GM19324 (cell line): ENCODE data around the gene P2RX3.
"Not testable (repeated sequence)": the region's sequence is repeated elsewhere in the genome, so short reads cannot be mapped to it uniquely, and the experiment has no call there.

Source experiments
- ATAC-seq: cut with Tn5 transposase; IDR thresholded peaks from one replicate; pipeline ENCODE4 v1.9.1; 2021; ENCODE audit warnings: mild to moderate bottlenecking, moderate library complexity; ENCODE audit not compliant: unreplicated experiment, low FRiP score

The P2RX3 gene

DNA sequence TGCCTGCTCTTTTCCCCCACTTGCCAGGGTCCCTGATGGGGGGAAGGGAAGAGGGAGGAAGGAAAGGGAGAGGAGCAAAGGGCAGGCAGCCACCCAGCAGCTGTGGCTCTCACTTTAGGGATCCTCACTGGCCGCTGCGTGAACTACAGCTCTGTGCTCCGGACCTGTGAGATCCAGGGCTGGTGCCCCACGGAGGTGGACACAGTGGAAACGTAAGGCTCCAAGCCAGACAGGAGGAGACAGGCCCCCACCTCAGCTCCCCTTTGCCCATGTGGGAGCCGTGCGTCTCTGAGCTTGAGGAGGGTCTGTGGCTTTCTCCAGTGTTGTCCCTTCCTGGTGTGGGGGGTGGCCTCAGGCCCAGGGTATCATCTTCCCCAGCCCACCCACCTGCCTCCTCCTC is 9.9 kb downstream of the P2RX3 start:
- no peak for ATAC-seq

DNA sequence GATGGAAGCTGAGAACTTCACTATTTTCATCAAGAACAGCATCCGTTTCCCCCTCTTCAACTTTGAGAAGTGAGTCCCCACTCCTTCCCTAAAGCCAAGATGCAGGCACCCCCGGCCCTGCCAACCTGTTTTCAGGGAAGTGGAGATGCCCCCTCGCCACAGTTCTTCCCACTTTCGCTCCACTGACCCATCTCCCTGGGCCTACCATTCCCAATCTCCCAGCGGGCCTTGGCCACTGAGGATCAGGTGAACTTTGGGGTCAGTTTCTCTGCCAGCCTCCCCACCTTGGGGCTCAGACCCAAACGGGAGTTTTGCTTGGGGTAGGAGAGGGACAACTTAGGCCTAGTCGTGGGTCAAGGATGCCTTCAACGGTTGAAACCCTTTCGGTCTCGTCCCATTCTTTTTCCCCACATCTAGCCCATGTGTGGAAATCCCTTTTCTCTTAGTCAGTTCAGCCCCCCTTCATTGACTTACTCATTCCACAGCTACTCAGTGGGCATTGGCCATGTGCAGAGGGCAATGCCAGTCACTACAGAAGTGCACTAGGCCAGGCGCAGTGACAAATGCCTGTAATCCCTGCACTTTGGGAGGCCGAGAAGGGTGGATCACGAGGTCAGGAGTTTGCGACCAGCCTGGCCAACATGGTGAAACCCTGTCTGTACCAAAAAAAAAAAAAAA is 10.6 kb downstream of the P2RX3 start:
- no peak for ATAC-seq

DNA sequence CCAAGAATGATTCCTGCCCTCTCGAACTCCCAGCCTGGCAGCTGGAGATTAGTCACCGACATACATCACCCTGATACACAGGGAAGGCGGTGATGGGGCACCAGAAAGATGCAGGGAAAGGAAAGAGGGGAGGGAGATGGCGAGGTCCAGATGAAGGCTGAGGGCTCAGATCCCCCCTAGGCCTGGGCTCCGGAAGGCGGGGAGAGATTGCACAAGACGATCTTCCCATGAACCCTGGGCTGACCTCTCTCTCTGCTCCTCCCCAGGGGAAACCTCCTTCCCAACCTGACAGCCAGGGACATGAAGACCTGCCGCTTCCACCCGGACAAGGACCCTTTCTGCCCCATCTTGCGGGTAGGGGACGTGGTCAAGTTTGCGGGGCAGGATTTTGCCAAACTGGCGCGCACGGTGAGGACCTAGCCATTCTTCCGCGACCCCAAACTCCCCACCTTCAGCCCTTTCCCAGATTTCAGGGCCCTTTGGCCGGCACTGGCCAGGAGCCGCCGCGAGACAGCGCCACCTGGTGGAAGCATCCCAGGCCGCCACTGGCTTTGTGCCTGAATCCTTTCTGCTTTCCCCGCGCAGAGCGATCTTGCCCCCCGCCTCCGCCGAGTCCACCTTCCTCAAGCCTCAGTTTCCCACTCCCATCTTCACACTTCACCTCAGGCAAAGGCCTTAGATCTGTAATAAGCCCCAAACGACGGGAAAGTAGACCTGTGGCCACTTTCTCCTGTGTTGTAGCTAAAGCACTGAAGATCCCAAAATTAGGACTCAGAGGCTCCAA is 11.5 kb downstream of the P2RX3 start:
- no peak for ATAC-seq

DNA sequence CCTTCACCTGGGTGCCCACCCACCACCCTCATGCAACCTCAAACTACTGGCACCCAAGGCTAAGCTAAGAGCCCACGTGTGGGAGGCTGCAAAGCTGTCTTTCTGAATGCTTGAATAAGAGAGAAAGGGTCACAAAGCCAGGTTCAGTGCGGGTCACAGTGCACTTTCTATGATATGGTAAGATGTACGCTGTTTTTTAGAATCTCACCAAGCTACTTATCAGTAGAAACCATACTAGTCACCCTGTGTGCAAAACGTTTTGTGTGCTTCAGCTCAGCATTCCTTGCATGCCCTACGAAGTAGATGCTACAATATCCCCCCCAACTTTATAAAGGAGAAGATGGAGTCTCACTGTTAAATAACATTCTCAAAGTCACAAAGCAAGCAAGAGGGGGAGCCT is 14.9 kb downstream of the P2RX3 start:
- no peak for ATAC-seq

DNA sequence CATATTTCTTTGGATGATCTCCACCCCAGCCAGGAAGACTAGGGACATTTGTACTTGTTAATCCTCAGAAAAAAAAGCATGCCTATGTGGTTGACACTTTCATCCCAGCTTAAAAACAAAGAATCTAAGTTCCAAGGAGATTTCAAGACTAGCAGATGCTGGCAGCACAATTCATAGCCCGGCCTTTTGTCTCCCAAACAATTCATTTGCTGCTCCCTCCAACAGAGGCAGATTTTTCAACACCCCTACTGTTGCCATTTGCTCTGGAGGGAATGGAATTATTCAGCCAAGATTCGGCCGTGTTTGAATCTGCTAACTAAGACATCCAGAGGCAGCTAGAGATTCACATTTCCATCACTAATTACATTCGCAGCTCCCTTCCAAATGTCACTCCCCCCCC is 15.3 kb downstream of the P2RX3 start:
- no peak for ATAC-seq

DNA sequence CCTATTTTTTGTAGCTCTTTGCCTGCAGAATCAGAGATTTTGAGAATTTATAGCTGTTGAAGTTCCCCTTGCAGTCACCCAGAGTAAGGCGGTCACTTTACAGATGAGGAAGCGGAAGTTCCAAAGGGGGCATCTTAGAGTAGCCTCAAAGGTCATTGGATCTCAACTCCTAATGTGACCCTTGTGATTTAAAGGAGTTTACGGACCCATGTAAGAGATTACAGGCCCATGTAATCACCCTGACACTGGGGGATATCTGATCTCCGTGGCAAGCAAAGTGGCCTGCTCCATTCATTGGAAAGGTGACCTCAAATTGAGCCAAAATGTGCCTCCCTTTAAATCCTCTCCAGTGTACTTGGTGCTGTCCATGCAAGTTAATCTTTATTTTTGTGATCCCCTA is 15.7 kb downstream of the P2RX3 start:
- ATAC-seq: no peak

DNA sequence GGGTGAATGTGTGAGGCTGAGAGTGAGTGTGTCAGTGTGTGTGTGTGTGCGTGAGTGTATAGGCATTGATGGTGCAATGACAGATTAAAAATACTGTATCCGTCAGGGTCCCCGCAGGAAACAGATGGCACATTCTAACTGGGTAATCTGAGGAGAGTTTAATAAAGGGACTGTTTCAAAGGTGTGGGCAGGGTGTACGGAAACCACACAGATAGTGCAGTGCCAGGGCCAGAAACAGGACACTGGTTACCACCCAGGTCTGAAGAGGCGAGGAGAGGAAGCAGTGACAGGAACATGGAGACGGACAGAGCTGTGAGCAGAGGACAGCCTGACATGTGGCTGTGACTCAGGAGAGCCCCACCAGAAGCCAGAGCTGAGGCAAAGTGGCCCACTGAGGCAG is 16.5 kb downstream of the P2RX3 start:
- no peak for ATAC-seq

DNA sequence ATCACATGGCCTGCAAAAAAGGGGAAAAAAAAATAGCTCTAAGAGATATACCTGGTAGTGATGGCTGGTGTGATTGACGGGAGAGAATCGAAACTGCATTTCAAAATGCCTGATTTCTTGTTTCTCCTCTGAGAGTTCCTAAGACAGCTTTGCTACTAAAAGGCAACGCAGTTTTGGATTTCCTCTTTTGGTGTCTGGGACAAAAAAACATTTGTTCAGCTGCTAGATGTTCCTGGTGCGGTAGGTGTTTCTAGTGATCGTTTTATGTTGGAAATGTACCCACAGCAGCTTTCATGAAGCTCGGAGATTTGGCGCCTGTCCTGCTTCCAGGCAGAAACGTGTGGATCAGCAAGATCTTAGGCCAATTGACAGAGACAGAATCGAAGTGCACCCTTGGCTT is 18.1 kb downstream of the P2RX3 start:
- ATAC-seq: no peak

DNA sequence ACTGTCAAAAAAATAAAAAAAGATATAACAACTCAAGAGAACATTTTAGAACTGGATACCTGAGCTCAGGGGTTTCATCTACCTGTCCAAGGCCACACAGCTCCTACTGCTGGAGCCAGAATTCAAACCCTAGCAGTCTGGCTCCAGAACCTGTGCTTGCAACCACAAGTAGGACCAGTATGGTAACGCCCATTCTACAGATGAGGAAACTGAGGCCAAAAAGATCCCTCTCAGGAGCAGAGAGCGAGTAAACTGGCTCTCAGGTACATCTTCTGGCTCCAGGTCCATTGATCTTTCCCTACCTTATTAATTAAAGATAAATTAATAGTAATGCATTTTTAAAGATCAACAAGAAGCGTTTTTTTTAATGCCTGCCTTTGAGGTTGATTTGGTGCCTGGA is 19.2 kb downstream of the P2RX3 start:
- ATAC-seq: no peak

DNA sequence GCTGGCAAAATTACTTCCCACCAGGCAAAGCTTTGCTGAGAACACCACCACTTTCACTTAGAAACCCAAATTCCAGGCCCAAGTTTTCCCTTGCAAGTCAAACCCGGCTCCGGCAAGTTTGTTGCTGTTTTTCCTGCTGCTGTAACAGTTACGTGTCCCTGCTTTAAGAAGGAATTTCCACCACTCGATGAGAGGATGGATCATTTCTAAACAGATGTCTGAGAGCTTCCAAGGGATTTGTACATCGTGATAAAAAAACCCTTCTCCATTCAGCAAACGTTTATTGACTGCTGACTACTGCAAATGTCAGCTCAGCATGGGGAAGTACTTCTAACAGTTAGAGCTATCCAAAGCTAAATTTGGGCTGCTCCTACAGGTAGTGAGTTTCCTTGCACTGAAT is 19.7 kb downstream of the P2RX3 start:
- ATAC-seq: no peak

DNA sequence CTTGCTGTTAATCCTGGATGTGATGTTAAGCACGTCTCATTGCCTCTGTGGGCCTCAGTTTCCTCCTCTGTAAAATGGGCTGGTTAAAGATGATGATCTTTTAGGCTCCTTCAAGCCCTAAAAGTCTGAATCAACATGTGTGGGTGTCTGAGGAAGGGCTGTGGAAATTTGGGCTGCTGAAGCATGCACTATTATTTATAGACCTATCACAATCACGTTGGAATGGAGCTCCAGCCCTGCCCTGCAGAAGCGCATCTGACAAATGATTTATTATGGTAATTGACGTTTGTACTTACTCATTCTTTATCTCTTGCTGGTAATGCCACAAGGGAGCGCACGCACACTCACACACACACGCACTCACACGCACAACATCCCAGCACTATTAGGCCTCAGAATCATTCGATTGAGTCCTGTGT is 20.4 kb downstream of the P2RX3 start:
- no peak for ATAC-seq

DNA sequence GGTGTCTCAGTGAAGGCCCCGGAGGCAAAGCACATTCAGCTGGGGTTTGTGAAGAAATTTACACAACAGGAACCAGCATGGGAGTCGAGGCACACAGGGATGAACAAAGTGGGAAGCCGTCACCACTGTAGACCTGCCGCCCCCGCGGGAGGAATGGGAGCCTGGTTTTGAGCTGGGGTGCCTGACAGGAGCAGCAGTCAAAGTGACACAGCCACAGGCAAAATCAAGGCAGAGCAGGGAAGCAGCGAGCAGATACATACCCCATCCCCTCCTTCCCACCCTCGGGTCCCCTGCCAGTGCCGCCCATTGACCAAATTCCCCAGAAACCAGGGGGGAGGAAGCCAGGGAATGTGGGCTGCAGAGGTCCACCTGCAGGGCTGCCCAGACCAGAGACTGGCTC is 20.8 kb downstream of the P2RX3 start:
- ATAC-seq: no peak

DNA sequence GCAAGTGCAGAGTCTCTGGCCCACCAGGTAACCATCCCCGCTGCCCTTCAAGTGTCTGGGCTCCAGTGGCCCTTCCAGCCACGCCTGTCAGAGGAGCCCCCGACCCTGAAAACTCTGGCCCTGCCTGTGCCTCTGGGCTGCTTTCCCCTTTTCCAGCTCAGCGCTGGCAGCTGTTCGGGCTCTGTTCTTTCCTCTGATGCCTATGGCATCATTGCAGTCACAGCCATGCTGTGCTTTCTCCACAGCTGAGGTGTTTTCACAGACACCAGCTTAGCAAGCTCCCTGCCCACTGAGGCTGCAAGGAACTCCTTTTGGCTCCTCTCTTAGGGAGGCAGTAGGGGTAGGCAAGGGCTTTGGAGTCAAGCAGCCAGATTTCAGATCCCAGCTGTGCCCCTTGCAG is 21.2 kb downstream of the P2RX3 start:
- ATAC-seq: no peak

DNA sequence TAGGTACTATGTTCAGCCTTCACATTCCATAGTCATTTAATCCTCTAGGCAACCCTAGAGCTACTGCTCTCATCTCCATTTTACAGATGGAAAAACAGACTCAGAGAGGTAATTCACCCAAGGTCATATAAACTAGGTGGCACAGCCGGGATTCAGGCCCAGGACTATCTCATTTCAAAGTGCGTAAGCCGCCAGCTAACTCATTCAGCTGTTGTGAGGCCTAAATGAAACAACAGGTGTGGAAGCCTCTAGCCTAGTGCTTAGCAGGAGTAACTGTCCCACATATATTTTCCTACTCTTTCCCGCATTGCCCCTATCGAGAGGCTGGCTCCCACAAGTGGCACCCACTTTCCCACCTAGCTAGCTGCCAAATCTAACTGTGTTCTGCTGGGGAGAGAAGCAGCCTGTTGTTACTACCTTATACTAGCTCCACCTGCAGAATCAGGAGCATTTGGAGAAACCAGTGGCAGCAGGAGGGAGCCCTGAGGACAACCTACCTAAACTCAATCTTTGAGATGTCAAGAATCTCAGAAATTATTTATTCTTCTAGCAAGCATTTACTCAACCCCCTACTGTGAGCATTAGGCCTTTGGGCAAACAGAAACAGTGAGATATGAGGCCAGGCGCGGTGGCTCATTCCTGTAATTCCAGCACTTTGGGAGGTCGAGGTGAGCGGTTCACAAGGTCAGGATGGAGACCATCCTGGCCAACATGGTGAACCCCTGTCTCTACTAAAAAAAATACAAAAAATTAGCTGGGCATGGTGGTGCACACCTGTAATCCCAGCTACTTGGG is 21.9 kb downstream of the P2RX3 start:
- ATAC-seq: no peak

DNA sequence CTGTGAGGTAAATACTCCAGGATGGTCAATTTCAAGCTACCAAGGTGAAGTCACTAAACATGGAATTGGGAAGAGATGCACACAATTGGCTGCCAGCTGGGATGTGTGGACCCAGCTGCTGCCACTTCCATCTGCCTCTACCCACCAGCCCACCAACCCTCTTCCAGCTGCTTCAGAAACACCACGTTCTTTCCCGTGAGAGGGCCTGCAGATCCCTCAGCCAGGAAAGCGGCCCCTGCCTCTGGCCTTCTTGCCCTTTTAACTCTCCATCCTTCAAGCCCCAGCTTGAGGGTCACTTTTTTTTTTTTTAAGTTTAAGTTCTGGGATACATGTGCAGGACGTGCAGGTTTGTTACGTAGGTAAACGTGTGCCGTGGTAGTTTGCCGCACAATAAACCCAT is 22.8 kb downstream of the P2RX3 start:
- no peak for ATAC-seq

DNA sequence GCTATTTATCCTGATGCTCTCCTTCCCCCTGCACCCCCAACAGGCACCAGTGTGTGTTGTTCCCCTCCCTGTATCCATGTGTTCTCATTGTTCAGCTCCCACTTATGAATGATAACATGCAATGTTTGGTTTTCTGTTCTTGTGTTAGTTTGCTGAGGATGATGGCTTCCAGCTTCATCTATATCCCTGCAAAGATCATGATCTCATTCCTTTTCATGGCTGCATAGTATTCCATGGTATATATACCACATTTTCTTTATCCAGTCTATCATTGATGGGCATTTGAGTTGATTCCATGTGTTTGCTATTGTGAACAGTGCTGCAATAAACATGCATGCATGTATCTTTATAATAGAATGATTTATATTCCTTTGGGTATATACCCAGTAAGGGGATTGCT is 23.3 kb downstream of the P2RX3 start:
- ATAC-seq: not testable (repeated sequence)

DNA sequence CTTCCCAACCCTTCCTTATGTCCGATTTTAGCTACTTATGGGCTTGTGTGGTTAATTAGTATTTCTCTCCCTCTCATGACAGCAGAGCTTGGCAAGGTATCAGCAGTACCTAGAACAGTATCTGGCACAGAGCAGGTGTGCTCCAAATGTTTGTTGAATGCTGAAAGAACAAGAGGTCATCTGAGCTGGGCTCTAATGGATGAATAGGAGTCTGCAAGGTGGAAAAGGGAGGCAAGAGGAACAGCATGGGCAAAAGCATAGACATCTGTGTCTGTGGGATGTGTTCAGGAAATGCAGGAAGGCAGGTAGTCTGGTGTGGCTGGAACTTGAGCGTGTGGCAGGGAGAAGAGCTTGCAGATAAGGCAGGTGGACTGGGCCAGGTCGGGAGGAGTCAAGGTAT is 23.8 kb downstream of the P2RX3 start:
- no peak for ATAC-seq

DNA sequence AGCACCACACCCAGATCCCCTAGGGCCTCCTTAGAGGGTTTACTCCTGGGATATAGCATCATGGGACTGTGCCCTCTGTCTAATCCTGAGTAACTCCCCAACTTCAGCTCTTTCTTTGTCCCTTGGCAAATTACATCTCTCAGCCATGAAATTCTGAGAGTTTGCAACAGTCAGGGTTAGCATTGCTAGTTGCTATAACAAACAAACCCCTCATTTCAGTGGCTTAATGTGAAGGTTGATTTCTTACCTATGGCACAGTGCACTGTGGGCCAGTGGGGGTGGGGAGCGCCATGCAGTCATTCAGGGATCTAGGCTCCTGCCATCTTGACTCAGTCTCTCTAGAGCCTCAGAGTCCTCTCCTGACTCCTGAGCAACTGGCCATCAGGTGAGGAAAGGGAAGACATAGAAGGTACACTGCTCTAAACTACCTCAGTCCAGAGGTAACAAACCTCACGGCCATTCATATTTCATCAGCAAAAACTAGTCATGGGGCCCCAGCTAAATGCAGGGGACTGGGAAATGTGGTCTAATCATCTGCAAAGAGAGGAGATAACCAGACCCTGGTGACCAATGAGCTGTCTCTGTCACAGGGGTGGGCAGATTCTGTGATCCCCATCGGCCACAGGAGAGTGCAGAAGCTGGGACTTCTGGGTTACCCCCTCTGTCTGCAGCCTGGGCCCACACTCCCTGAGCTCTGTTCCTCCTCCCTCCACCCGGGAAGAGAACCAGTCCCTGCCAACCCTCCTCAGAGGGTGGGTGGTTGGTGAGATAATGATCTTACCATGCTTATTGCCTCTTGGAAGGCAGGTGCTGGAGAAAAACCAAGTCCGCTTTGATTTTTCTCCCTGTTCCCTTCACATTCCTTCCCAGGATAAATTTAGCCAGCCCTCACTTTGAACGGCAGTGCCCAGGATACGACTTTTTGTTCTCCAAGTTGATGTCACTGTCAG is 25.3 kb downstream of the P2RX3 start:
- ATAC-seq: no peak

DNA sequence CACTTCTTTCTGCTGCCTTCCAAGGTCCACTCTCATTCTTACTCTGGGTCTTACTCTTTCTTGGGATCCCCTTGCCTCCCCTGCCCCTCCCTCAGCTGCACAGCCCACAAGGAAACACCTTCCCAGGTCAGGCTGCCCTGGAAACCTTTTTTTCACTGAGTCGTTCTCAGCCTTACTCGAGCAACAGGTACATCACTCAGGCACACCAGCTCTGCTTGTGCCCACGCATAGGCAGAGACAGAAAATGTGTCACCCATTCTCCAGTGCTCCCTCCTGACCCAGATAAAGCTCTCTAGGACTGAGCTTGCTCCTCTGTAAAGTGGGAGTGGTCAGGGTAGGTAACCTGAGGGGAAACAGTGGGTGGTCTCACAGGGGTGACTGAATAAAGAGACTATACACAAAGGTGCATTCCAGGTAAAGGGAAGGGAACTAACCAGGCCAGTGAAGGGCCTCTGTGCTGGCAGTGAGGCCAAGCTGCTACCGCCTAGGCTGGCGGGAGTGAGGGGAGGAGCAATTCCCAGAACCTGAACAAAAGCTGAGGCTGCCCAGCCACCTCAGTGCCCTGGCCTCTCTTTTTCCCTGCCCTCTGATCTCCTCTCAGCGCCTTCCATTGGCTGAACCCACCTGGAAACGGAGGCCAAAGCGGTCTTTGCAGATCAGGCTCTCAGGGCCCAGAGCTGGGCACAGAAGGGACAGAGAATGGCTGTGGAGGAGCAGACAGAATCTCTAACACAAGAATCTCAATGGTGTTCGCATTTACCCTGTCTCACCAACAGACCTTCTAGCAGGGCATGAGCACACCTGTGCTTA is 26.9 kb downstream of the P2RX3 start:
- no peak for ATAC-seq
